HCT116 (cell line): ENCODE results near the gene CTNNA1. TPM values are rescaled to one million over a fixed set of nuclear protein-coding genes. Genes with fewer than 3 reads are reported as not detected.

Source experiments
- ATAC-seq: fragments of 200-7000 bp; cut with Tn5 transposase; 2 replicates; pipeline ENCODE4 v1.9.1; 2020; ENCODE audit warnings: mild to moderate bottlenecking, moderate library complexity
- BruUV-seq: library from RNA; stranded (reverse); fragments of 400-500 nt; replicated peaks from 2 replicates; lab custom pipeline; 2021; lab: Mats Ljungman, UMichigan
- CTCF ChIA-PET: fragments of 300-600 bp; sonication (Branson Sonifier 250); formaldehyde crosslinking; loops from one replicate; lab custom pipeline; 2021; ENCODE audit warnings: antibody characterized with exemption; lab: Charles Lee
- POLR2A ChIA-PET: fragments of 300-600, 350-600 bp; sonication (Branson Sonifier 250); formaldehyde crosslinking; loops from one replicate; lab custom pipeline; 2021; ENCODE audit warnings: antibody characterized with exemption; lab: Charles Lee
- RAD21 ChIA-PET, 2 experiments: fragments of 300-600 bp; sonication (Branson Sonifier 250); formaldehyde crosslinking; loops; one replicate each; lab custom pipeline; 2023; ENCODE audit warnings: low total read pairs in 2 of 2; ENCODE audit not compliant: uncharacterized antibody in 2 of 2, unreplicated experiment in 2 of 2, low non-redundant PET in 1 of 2; lab: Charles Lee
- DNase-seq: peaks from one replicate; pipeline ENCODE4 v3.0.0-alpha.2; 2010; ENCODE audit warnings: low read depth, low spot score
- H2AFZ ChIP-seq: fragments of 200-600 bp; shearing (Covaris generic), sonication (generic); 2 replicates; pipeline ENCODE4 v1.6.1; 2017; ENCODE audit warnings: low read depth, mixed run types, mixed read lengths, antibody characterized with exemption, low read length; ENCODE audit not compliant: poor library complexity, severe bottlenecking
- H3K27ac ChIP-seq: 2 replicates; pipeline ENCODE4 v1.5.1; 2012; ENCODE audit warnings: low read depth, low read length
- H3K27me3 ChIP-seq: fragments of 200-600 bp; sonication (generic); 2 replicates; pipeline ENCODE4 v1.6.1; 2016; ENCODE audit warnings: mixed run types, low read length, mixed read lengths; ENCODE audit not compliant: insufficient read depth
- H3K36me3 ChIP-seq, 2 experiments: fragments of 200-500 bp in 1 of 2; fragments of 200-600 bp in 1 of 2; sonication (Bioruptor generic) in 1 of 2; sonication (generic) in 1 of 2; 2 replicates each; pipeline versions ENCODE4 v1.5.1 to v1.6.1; 2014 to 2016; ENCODE audit warnings: low read length in 2 of 2, inconsistent platforms in 1 of 2, mixed read lengths in 1 of 2, mixed run types in 1 of 2; ENCODE audit not compliant: insufficient read depth in 2 of 2, control insufficient read depth in 1 of 2
- H3K4me1 ChIP-seq, 2 experiments: fragments of 200-600 bp in 1 of 2; sonication (generic) in 1 of 2; 2 replicates each; pipeline versions ENCODE4 v1.5.1 to v1.6.1; 2012 to 2017; ENCODE audit warnings: low read length in 2 of 2, inconsistent platforms in 1 of 2, mild to moderate bottlenecking in 1 of 2, mixed read lengths in 1 of 2, mixed run types in 1 of 2, moderate library complexity in 1 of 2; ENCODE audit not compliant: insufficient read depth in 2 of 2, control insufficient read depth in 1 of 2
- H3K4me2 ChIP-seq: fragments of 200-600 bp; sonication (generic); 2 replicates; pipeline ENCODE4 v1.6.1; 2017; ENCODE audit warnings: mixed run types, low read length, mixed read lengths
- H3K4me3 ChIP-seq, 2 experiments: fragments of 200-600 bp in 1 of 2; sonication (generic) in 1 of 2; replicated peaks in 1 of 2; 2 replicates each; pipeline ENCODE4 v1.5.1; 2011 to 2016; ENCODE audit warnings: low read length in 2 of 2, control low read depth in 1 of 2, low read depth in 1 of 2, mild to moderate bottlenecking in 1 of 2, mixed read lengths in 1 of 2, mixed run types in 1 of 2
- H3K79me2 ChIP-seq: fragments of 200-600 bp; sonication (generic); 2 replicates; pipeline ENCODE4 v1.6.1; 2017; ENCODE audit warnings: mild to moderate bottlenecking, mixed run types, low read length, moderate library complexity, mixed read lengths; ENCODE audit not compliant: insufficient read depth
- H3K9ac ChIP-seq: fragments of 200-600 bp; sonication (generic); 2 replicates; pipeline ENCODE4 v1.6.1; 2016; ENCODE audit warnings: low read length, mixed read lengths
- H3K9me2 ChIP-seq: fragments of 200-600 bp; sonication (generic), shearing (Covaris generic); 2 replicates; pipeline ENCODE4 v1.6.1; 2017; ENCODE audit warnings: mixed run types, mild to moderate bottlenecking, moderate library complexity; ENCODE audit not compliant: insufficient read depth
- H3K9me3 ChIP-seq, 2 experiments: fragments of 200-500 bp in 1 of 2; fragments of 200-600 bp in 1 of 2; sonication (Bioruptor generic) in 1 of 2; sonication (generic) in 1 of 2; 2 replicates each; pipeline ENCODE4 v1.6.1; 2014 to 2017; ENCODE audit warnings: low read length in 2 of 2, mixed read lengths in 2 of 2, inconsistent platforms in 1 of 2, low read depth in 1 of 2, mild to moderate bottlenecking in 1 of 2, mixed run types in 1 of 2, moderate library complexity in 1 of 2; ENCODE audit not compliant: control insufficient read depth in 1 of 2, insufficient read depth in 1 of 2
- H4K20me1 ChIP-seq: fragments of 200-600 bp; sonication (generic), shearing (Covaris generic); 2 replicates; pipeline ENCODE4 v1.6.1; 2017; ENCODE audit warnings: mixed run types, mild to moderate bottlenecking, moderate library complexity; ENCODE audit not compliant: insufficient read depth
- CBX3 ChIP-seq: IDR thresholded peaks from 2 replicates; pipeline ENCODE4 v1.6.1; 2012; ENCODE audit warnings: low read depth
- CEBPB ChIP-seq: IDR thresholded peaks from 2 replicates; pipeline ENCODE4 v1.6.1; 2012; ENCODE audit warnings: low read depth
- EGR1 ChIP-seq: IDR thresholded peaks from 2 replicates; pipeline ENCODE4 v1.6.1; 2012; ENCODE audit warnings: low read depth
- ELF1 ChIP-seq: IDR thresholded peaks from 2 replicates; pipeline ENCODE4 v1.6.1; 2012; ENCODE audit warnings: low read depth, borderline replicate concordance
- EZH2 ChIP-seq: fragments of 200-600 bp; sonication (generic); IDR thresholded peaks from 2 replicates; pipeline ENCODE4 v1.6.1; 2017; ENCODE audit warnings: antibody characterized with exemption, mixed run types
- EZH2phosphoT487 ChIP-seq: fragments of 200-600 bp; IDR thresholded peaks from 2 replicates; pipeline ENCODE4 v1.6.1; 2018; ENCODE audit warnings: antibody characterized with exemption, borderline replicate concordance
- FOSL1 ChIP-seq: IDR thresholded peaks from 2 replicates; pipeline ENCODE4 v1.6.1; 2012; ENCODE audit warnings: low read depth
- JUND ChIP-seq: IDR thresholded peaks from 2 replicates; pipeline ENCODE4 v1.6.1; 2012
- POLR2AphosphoS5 ChIP-seq: IDR thresholded peaks from 2 replicates; pipeline ENCODE4 v1.6.1; 2011; ENCODE audit warnings: mild to moderate bottlenecking, low read depth, low read length, moderate library complexity
- SP1 ChIP-seq: IDR thresholded peaks from 2 replicates; pipeline ENCODE4 v1.6.1; 2012; ENCODE audit warnings: low read depth
- SRF ChIP-seq: IDR thresholded peaks from 2 replicates; pipeline ENCODE4 v1.6.1; 2012; ENCODE audit warnings: low read depth
- TCF7L2 ChIP-seq: IDR thresholded peaks from 2 replicates; pipeline ENCODE4 v1.7.0; 2011; ENCODE audit warnings: borderline replicate concordance, inconsistent platforms; ENCODE audit not compliant: insufficient read depth, insufficient read length; ENCODE audit errors: extremely low read depth
- ZFX ChIP-seq: fragments of 450-650 bp; IDR thresholded peaks from 2 replicates; pipeline ENCODE4 v1.6.1; 2017
- ZNF274 ChIP-seq: fragments of 200-500 bp; sonication (Bioruptor generic); IDR thresholded peaks from 2 replicates; pipeline ENCODE4 v1.6.1; 2014; ENCODE audit warnings: mild to moderate bottlenecking, low read depth, low read length, inconsistent platforms
- intact Hi-C: fragments of 100-400 bp; cut with micrococcal nuclease; formaldehyde crosslinking; loops from 2 replicates; pipeline ENCODE4 v1.10.0; 2022
- total RNA-seq: library from RNA; stranded (reverse); gene quantifications from one replicate; pipeline ENCODE4 v1.2.1, GENCODE V29; 2021; ENCODE audit not compliant: unreplicated experiment
- TF ChIP-seq, protein P1 (sequence below): IDR thresholded peaks from 2 replicates; pipeline ENCODE4 v1.6.1; 2012
- TF ChIP-seq, protein P2 (sequence below), 3 experiments: fragments of 200-600 bp in 1 of 3; sonication (generic) in 1 of 3; IDR thresholded peaks in 2 of 3; conservative IDR thresholded peaks in 1 of 3; 2 replicates each; pipeline ENCODE4 v1.5.1; 2012 to 2017; ENCODE audit warnings: low read depth in 2 of 3, low read length in 2 of 3, antibody characterized with exemption in 1 of 3, borderline replicate concordance in 1 of 3, control low read depth in 1 of 3, mild to moderate bottlenecking in 1 of 3, mixed read lengths in 1 of 3, mixed run types in 1 of 3, moderate library complexity in 1 of 3; ENCODE audit not compliant: insufficient read depth in 1 of 3
- TF ChIP-seq, protein P3 (sequence below): IDR thresholded peaks from 2 replicates; pipeline ENCODE4 v1.6.1; 2011; ENCODE audit warnings: mild to moderate bottlenecking, low read length, moderate library complexity; ENCODE audit not compliant: insufficient replicate concordance; ENCODE audit errors: extremely low read depth
- TF ChIP-seq, protein P4 (sequence below): IDR thresholded peaks from 2 replicates; pipeline ENCODE4 v1.6.1; 2012

The CTNNA1 gene
- total RNA-seq, 1 experiment from 2014 or later = 313 TPM

DNA sequence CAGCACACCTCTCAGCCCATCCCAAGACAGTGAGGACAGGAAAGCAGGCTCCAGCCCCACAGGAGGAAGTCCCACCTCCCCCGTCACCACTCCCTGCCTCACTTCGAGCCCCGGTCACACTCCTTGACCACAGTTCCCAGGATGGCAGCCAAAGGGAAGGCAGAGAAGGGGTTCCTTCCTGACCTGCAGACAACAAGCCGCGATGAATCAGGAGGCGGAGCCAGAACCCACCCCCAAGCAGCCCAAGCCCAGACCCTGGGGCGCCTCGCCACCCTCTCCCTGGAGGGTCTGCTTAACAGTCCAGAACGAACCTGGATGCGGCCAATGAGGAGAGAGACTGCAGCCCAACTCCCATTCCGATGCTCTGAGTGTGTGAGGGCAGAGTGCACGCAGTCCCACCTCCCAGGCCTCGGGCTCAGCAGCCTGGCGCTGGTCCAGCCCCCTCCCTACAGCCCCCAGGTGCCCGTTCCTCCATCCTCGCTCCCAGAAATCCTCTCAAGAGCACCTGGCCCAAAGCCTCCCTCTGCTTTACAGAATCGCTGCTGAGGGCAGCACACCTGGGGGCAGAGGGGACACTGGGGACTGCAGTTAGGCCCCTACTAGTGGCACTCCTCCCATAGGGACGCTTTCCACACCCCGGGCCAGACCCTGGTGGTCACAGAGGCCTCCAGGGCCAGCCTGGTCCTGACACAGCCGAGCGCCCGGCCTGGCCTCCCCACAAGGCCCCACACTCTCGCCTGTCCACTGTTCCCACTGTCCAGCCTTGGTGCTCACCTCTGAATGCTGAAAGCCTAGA lies 191.5 kb downstream of the CTNNA1 start:
- POLR2A ChIA-PET = no interaction called here
- H3K9me3 ChIP-seq = no peaks in the 10 kb centered on the region
- no peaks in the 10 kb centered on the region for H3K36me3 ChIP-seq
- ATAC-seq (peak; percentile 10; the same call in 1 of the 2 replicates), DNase-seq (no peak)
- no peaks in the 10 kb centered on the region for H3K27me3 ChIP-seq
- H3K4me3 ChIP-seq = no peak overlapping the region
- BruUV-seq = no TSS peak
- RAD21 ChIA-PET = no interaction called here
- no peak overlapping the region for H3K9ac ChIP-seq
- no peaks in the 10 kb centered on the region for H3K4me1 ChIP-seq
- intact Hi-C loops = no loop called here
- CTCF ChIA-PET = no interaction called here
- no peaks in the 10 kb centered on the region for H3K79me2 ChIP-seq
- H2AFZ ChIP-seq = no peak overlapping the region
- no peaks in the 10 kb centered on the region for H4K20me1 ChIP-seq
- no peak overlapping the region for H3K4me2 ChIP-seq
- H3K27ac ChIP-seq = no peak overlapping the region
- TF ChIP-seq POLR2AphosphoS5 (no peak), EGR1 (no peak), ELF1 (no peak), CBX3 (no peak), EZH2 (no peak), SRF (no peak), JUND (no peak), ZNF274 (no peak), ZFX (no peak), EZH2phosphoT487 (no peak), CEBPB (no peak), TCF7L2 (no peak), SP1 (no peak), FOSL1 (no peak)
- TF ChIP-seq, protein P1, sequence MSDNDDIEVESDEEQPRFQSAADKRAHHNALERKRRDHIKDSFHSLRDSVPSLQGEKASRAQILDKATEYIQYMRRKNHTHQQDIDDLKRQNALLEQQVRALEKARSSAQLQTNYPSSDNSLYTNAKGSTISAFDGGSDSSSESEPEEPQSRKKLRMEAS = no peak
- TF ChIP-seq, protein P2, sequence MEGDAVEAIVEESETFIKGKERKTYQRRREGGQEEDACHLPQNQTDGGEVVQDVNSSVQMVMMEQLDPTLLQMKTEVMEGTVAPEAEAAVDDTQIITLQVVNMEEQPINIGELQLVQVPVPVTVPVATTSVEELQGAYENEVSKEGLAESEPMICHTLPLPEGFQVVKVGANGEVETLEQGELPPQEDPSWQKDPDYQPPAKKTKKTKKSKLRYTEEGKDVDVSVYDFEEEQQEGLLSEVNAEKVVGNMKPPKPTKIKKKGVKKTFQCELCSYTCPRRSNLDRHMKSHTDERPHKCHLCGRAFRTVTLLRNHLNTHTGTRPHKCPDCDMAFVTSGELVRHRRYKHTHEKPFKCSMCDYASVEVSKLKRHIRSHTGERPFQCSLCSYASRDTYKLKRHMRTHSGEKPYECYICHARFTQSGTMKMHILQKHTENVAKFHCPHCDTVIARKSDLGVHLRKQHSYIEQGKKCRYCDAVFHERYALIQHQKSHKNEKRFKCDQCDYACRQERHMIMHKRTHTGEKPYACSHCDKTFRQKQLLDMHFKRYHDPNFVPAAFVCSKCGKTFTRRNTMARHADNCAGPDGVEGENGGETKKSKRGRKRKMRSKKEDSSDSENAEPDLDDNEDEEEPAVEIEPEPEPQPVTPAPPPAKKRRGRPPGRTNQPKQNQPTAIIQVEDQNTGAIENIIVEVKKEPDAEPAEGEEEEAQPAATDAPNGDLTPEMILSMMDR (IDR thresholded peaks at IDR 0.05 in 2 of 3, conservative IDR thresholded peaks at IDR 0.05 in 1 of 3; ENCODE audit: borderline replicate concordance in 1 of 3, insufficient read depth in 1 of 3, low read depth in 2 of 3, low read length in 2 of 3) = no peak
- TF ChIP-seq, protein P3, sequence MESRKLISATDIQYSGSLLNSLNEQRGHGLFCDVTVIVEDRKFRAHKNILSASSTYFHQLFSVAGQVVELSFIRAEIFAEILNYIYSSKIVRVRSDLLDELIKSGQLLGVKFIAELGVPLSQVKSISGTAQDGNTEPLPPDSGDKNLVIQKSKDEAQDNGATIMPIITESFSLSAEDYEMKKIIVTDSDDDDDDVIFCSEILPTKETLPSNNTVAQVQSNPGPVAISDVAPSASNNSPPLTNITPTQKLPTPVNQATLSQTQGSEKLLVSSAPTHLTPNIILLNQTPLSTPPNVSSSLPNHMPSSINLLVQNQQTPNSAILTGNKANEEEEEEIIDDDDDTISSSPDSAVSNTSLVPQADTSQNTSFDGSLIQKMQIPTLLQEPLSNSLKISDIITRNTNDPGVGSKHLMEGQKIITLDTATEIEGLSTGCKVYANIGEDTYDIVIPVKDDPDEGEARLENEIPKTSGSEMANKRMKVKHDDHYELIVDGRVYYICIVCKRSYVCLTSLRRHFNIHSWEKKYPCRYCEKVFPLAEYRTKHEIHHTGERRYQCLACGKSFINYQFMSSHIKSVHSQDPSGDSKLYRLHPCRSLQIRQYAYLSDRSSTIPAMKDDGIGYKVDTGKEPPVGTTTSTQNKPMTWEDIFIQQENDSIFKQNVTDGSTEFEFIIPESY = no peak
- TF ChIP-seq, protein P4, sequence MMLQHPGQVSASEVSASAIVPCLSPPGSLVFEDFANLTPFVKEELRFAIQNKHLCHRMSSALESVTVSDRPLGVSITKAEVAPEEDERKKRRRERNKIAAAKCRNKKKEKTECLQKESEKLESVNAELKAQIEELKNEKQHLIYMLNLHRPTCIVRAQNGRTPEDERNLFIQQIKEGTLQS = no peak
- H3K9me2 ChIP-seq = no peaks in the 10 kb centered on the region
